ENCODE data around the gene VTI1B. TPM values are rescaled to one million over a fixed set of nuclear protein-coding genes. Genes with fewer than 3 reads are reported as not detected.
A peak's percentile ranks its signal among the peaks of the same experiment; 100 is the strongest.

VTI1B gene
- total RNA-seq, 1 donor from 2014 or later, result 108 TPM

- Histone ChIP-seq H3K4me3 (no peak overlapping the region), H3K4me1 (no peaks in the 10 kb centered on the region), H3K9me3 (no peaks in the 10 kb centered on the region), H3K36me3 (peaks cover 33% of the 10 kb centered on the region), H3K27me3 (ENCODE audit: low read depth) (no peaks in the 10 kb centered on the region), H3K27ac (no peak overlapping the region)
- DNase-seq (no peak), ATAC-seq (no peak)
- intact Hi-C loops (cut with DNase I), result no loop called here
- TF ChIP-seq, protein P1, sequence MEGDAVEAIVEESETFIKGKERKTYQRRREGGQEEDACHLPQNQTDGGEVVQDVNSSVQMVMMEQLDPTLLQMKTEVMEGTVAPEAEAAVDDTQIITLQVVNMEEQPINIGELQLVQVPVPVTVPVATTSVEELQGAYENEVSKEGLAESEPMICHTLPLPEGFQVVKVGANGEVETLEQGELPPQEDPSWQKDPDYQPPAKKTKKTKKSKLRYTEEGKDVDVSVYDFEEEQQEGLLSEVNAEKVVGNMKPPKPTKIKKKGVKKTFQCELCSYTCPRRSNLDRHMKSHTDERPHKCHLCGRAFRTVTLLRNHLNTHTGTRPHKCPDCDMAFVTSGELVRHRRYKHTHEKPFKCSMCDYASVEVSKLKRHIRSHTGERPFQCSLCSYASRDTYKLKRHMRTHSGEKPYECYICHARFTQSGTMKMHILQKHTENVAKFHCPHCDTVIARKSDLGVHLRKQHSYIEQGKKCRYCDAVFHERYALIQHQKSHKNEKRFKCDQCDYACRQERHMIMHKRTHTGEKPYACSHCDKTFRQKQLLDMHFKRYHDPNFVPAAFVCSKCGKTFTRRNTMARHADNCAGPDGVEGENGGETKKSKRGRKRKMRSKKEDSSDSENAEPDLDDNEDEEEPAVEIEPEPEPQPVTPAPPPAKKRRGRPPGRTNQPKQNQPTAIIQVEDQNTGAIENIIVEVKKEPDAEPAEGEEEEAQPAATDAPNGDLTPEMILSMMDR (IDR thresholded peaks at IDR 0.05), result no peak
Observed at GRCh38 chr14:67663633-67664032, 10.8 kb downstream of the VTI1B start.

DNA sequence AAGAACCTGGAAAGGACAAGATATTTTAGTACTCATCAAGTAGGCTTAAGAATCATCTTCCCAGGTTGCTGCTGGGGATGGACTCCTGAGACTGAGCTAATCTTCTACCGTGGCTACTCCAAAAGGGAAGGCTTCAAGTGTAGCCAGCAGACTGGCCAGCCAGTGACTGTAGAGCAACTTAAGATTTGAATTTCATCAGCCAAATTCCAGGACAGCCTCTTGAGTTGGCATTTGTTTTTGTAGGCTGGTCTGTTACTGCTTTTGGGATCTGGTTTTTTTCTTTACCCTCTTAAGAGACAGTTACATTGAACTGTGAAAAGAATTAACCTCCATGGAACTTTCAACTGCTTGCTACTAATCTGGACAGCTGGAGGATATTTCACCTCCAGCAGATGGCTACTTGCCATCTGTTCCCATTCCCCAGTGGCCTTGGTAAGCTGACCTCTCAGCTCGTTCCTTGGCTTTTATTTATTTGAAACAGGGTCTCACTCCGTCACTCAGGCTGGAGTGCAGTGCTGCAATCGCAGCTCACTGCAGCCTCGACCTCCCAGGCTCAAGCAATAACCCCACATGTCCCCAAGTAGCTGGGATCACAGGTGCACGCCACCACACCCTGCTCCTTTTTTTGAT lies 20.7 kb downstream of the VTI1B start:
- intact Hi-C loops (cut with DNase I), result no loop called here
- TF ChIP-seq, protein P1 (IDR thresholded peaks at IDR 0.05), result no peak
- Histone ChIP-seq H3K9me3 (no peaks in the 10 kb centered on the region), H3K4me3 (no peak overlapping the region), H3K4me1 (no peaks in the 10 kb centered on the region), H3K27ac (no peak overlapping the region), H3K27me3 (ENCODE audit: low read depth) (no peaks in the 10 kb centered on the region), H3K36me3 (peaks cover 100% of the 10 kb centered on the region)
- DNase-seq, result no peak
- peak; percentile 11 to 39 for ATAC-seq

- H3K36me3 ChIP-seq, result peaks cover 100% of the 10 kb centered on the region
- no peaks in the 10 kb centered on the region for H3K9me3 ChIP-seq
- DNase-seq (no peak), ATAC-seq (no peak)
- H3K4me1 ChIP-seq, result no peaks in the 10 kb centered on the region
- TF ChIP-seq, protein P1 (IDR thresholded peaks at IDR 0.05), result no peak
- no peak overlapping the region for H3K27ac ChIP-seq
- H3K27me3 ChIP-seq (ENCODE audit: low read depth), result no peaks in the 10 kb centered on the region
- intact Hi-C loops (cut with DNase I), result no loop called here
- no peak overlapping the region for H3K4me3 ChIP-seq
Observed at GRCh38 chr14:67652189-67652588, 22.2 kb downstream of the VTI1B start.

- no peak overlapping the region for H3K27ac ChIP-seq
- no peaks in the 10 kb centered on the region for H3K4me1 ChIP-seq
- ATAC-seq (no peak), DNase-seq (no peak)
- no peak overlapping the region for H3K4me3 ChIP-seq
- TF ChIP-seq, protein P1 (IDR thresholded peaks at IDR 0.05), result no peak
- intact Hi-C loops (cut with DNase I), result no loop called here
- no peaks in the 10 kb centered on the region for H3K9me3 ChIP-seq
- peaks cover 97% of the 10 kb centered on the region for H3K36me3 ChIP-seq
- H3K27me3 ChIP-seq (ENCODE audit: low read depth), result no peaks in the 10 kb centered on the region
Observed at GRCh38 chr14:67650694-67651093, 23.7 kb downstream of the VTI1B start.

GRCh38 chr14:67650151-67650550 lies 24.3 kb downstream of the VTI1B start:
- H3K27me3 ChIP-seq (ENCODE audit: low read depth), result no peaks in the 10 kb centered on the region
- no peak overlapping the region for H3K4me3 ChIP-seq
- intact Hi-C loops (cut with DNase I), result no loop called here
- TF ChIP-seq, protein P1 (IDR thresholded peaks at IDR 0.05), result no peak
- no peaks in the 10 kb centered on the region for H3K9me3 ChIP-seq
- ATAC-seq, result no peak
- peaks cover 94% of the 10 kb centered on the region for H3K36me3 ChIP-seq
- no peak for DNase-seq
- no peaks in the 10 kb centered on the region for H3K4me1 ChIP-seq
- no peak overlapping the region for H3K27ac ChIP-seq
